ENCODE results near the gene TAF8.

Gene TAF8

GRCh38 chr6:42101186-42101657, 50.9 kb downstream of the TAF8 start:
- DNase-seq (ENCODE audit: insufficient read length, low spot score): no peak
- TF ChIP-seq, protein P1, sequence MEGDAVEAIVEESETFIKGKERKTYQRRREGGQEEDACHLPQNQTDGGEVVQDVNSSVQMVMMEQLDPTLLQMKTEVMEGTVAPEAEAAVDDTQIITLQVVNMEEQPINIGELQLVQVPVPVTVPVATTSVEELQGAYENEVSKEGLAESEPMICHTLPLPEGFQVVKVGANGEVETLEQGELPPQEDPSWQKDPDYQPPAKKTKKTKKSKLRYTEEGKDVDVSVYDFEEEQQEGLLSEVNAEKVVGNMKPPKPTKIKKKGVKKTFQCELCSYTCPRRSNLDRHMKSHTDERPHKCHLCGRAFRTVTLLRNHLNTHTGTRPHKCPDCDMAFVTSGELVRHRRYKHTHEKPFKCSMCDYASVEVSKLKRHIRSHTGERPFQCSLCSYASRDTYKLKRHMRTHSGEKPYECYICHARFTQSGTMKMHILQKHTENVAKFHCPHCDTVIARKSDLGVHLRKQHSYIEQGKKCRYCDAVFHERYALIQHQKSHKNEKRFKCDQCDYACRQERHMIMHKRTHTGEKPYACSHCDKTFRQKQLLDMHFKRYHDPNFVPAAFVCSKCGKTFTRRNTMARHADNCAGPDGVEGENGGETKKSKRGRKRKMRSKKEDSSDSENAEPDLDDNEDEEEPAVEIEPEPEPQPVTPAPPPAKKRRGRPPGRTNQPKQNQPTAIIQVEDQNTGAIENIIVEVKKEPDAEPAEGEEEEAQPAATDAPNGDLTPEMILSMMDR (IDR thresholded peaks at IDR 0.05; ENCODE audit: insufficient read depth, missing control alignments): no peak
- FAIRE-seq: no peak

DNA sequence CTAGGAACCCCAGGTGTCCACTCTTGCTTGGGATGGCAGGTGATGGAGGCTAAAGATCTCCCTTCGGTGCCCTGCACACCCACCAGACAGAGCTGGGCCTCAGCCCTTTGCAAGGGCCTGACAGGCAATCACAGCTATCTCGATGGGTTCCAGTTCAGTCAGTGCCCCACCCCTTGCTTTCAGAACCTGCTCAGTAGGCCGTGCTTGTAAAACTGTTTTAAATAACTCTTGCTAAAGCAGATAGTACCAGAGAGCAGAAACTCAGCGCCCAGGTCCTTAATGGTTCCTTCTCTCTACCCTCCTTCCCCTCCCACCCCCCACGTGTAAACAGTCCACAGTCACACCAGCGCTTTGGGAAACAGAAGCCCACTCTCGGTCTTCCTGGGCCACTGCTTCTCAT, 52.9 kb downstream of the TAF8 start:
- DNase-seq (ENCODE audit: insufficient read length, low spot score) (no peak), FAIRE-seq (no peak)
- TF ChIP-seq, protein P1 (IDR thresholded peaks at IDR 0.05; ENCODE audit: insufficient read depth, missing control alignments): no peak

DNA sequence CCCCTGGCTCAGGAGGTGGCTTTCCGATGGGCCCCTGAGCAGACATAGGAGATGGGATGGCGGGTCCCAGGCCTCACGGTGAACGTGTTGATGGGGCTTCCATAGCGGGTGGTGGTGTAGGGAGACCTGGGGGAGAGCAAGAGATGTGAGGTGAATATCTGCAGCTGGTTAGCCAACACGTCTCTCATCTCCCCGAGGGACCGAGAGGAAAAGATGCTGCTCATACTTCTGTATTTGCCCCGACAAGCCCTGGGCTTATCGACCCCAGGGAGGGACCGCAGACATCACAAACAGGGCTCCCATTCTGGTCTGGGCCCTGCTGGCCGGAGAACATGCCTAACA, 53.4 kb downstream of the TAF8 start:
- no peak for DNase-seq (ENCODE audit: insufficient read length, low spot score)
- no peak for FAIRE-seq
- TF ChIP-seq, protein P1 (IDR thresholded peaks at IDR 0.05; ENCODE audit: insufficient read depth, missing control alignments): no peak

- TF ChIP-seq, protein P1 (IDR thresholded peaks at IDR 0.05; ENCODE audit: insufficient read depth, missing control alignments): peak; percentile 3
- FAIRE-seq (no peak), DNase-seq (ENCODE audit: insufficient read length, low spot score) (no peak)
Observed at GRCh38 chr6:42104095-42104803, 53.9 kb downstream of the TAF8 start.

- FAIRE-seq (no peak), DNase-seq (ENCODE audit: insufficient read length, low spot score) (no peak)
- TF ChIP-seq, protein P1 (IDR thresholded peaks at IDR 0.05; ENCODE audit: insufficient read depth, missing control alignments): no peak
Observed at GRCh38 chr6:42104804-42105125, 54.4 kb downstream of the TAF8 start.

- TF ChIP-seq, protein P1 (IDR thresholded peaks at IDR 0.05; ENCODE audit: insufficient read depth, missing control alignments): no peak
- FAIRE-seq (no peak), DNase-seq (ENCODE audit: insufficient read length, low spot score) (no peak)
Observed at GRCh38 chr6:42105156-42105648, 54.9 kb downstream of the TAF8 start.

DNA sequence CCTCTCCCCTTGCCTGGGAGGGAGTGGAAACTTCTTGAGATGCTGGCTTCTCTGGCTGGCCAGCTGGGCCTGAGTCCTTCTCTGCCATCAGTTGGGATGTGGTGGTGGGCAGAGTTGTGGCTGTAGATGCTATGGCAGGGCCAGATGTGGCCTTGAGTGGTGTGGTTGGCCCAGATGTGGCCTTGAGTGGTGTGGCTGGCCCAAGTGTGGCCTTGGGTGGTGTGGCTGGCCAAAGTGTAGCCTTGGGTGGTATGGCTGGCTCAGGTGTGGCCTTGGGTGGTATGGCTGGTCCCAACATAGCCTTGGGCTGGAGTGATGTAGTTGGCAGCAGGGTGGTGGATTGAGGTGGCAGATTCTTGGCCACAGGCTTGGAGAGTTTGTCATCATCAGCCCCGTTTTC, 55.4 kb downstream of the TAF8 start:
- TF ChIP-seq, protein P1 (IDR thresholded peaks at IDR 0.05; ENCODE audit: insufficient read depth, missing control alignments): no peak
- DNase-seq (ENCODE audit: insufficient read length, low spot score): no peak
- no peak for FAIRE-seq

Measured in D721Med (cell line).